NK-92 (cell line): ENCODE data around the gene KHK.

Experiments used
- DNase-seq: peaks from one replicate; lab custom pipeline; 2025; ENCODE audit not compliant: unreplicated experiment; lab: John Stamatoyannopoulos, UW

KHK gene

GRCh38 chr2:27126252-27126710 is 39.7 kb downstream of the KHK start:
- no peak for DNase-seq

GRCh38 chr2:27127883-27128667 is 41.5 kb downstream of the KHK start:
- no peak for DNase-seq

GRCh38 chr2:27128668-27129571 is 42.3 kb downstream of the KHK start:
- no peak for DNase-seq

GRCh38 chr2:27130396-27130795 is 43.8 kb downstream of the KHK start:
- DNase-seq, result no peak

GRCh38 chr2:27131429-27131828 is 44.9 kb downstream of the KHK start:
- DNase-seq, result no peak

- no peak for DNase-seq
Observed at GRCh38 chr2:27133195-27133875, 46.8 kb downstream of the KHK start.

GRCh38 chr2:27133905-27134780 is 47.6 kb downstream of the KHK start, which contains the start of gene PREB:
Gene PREB, minus strand, starts transcription at chr2:27134636. Its CDS starts 215 bp downstream, at chr2:27134421.
- peak; percentile 76 for DNase-seq

- no peak for DNase-seq
Observed at GRCh38 chr2:27134781-27135477, 48.4 kb downstream of the KHK start.

GRCh38 chr2:27135478-27135955 is 48.9 kb downstream of the KHK start:
- DNase-seq, result no peak

GRCh38 chr2:27136751-27137150 is 50.2 kb downstream of the KHK start:
- DNase-seq, result no peak

- DNase-seq, result no peak
Observed at GRCh38 chr2:27137322-27137935, 50.9 kb downstream of the KHK start.

- no peak for DNase-seq
Observed at GRCh38 chr2:27138111-27138510, 51.5 kb downstream of the KHK start.

GRCh38 chr2:27139310-27139709 is 52.7 kb downstream of the KHK start, which contains the start of gene PRR30:
Gene PRR30, minus strand, starts transcription at chr2:27139410. Its CDS starts 1,081 bp downstream, at chr2:27138329.
- no peak for DNase-seq

- no peak for DNase-seq
Observed at GRCh38 chr2:27143285-27143684, 56.7 kb downstream of the KHK start.

- DNase-seq, result no peak
Observed at GRCh38 chr2:27145682-27146081, 59.1 kb downstream of the KHK start.

GRCh38 chr2:27147935-27148334 is 61.4 kb downstream of the KHK start:
- no peak for DNase-seq

GRCh38 chr2:27148801-27149439 is 62.3 kb downstream of the KHK start, which contains the start of gene TCF23:
Gene TCF23, plus strand, starts transcription at chr2:27149004. Its CDS starts 130 bp downstream, at chr2:27149134.
- DNase-seq, result no peak
